KOPT-K1 (cell line): ENCODE measurements around the gene MOXD1.
"Not testable (repeated sequence)": the region's sequence is repeated elsewhere in the genome, so short reads cannot be mapped to it uniquely, and the experiment has no call there.

Source experiments
- H3K27ac ChIP-seq: fragments of 200-600 bp; sonication (generic); 2 replicates; pipeline ENCODE4 v1.5.1; 2016; ENCODE audit warnings: antibody characterized with exemption, mild to moderate bottlenecking, low read depth, low read length; ENCODE audit not compliant: poor library complexity, severe bottlenecking
- H3K36me3 ChIP-seq: fragments of 200-600 bp; sonication (generic); 2 replicates; pipeline ENCODE4 v1.5.1; 2017; ENCODE audit warnings: antibody characterized with exemption, mild to moderate bottlenecking, low read length, moderate library complexity; ENCODE audit not compliant: insufficient read depth
- H3K9me3 ChIP-seq: fragments of 200-600 bp; sonication (generic); 2 replicates; pipeline ENCODE4 v1.5.1; 2017; ENCODE audit warnings: antibody characterized with exemption, low read length, mild to moderate bottlenecking; ENCODE audit not compliant: insufficient read depth, poor library complexity, severe bottlenecking

The MOXD1 gene

DNA sequence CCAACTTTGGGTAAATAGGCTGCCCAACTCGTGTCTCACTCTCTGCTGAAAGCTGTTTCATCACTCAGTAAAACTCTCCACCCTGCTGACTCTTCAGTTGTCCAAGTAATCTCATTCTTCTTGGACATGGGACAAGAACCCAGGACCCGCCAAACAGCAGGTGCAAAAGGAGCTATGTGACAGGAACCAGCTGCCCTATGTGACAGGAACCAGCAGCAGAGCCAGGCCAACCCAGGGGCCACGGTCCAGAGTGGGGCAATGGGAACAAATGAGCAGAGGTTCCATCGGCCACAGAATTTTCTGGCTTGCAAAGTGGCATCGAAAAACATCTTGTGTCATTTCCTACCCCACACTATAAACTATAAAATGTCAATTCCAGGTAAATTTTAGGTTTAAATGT is 56.5 kb downstream of the MOXD1 start:
- no peak overlapping the region for H3K27ac ChIP-seq
- no peaks in the 10 kb centered on the region for H3K36me3 ChIP-seq
- H3K9me3 ChIP-seq = peaks cover 9% of the 10 kb centered on the region

GRCh38 chr6:132341646-132342045 is 59.6 kb downstream of the MOXD1 start:
- Histone ChIP-seq H3K27ac (no peak overlapping the region), H3K9me3 (peaks cover 9% of the 10 kb centered on the region), H3K36me3 (no peaks in the 10 kb centered on the region)

DNA sequence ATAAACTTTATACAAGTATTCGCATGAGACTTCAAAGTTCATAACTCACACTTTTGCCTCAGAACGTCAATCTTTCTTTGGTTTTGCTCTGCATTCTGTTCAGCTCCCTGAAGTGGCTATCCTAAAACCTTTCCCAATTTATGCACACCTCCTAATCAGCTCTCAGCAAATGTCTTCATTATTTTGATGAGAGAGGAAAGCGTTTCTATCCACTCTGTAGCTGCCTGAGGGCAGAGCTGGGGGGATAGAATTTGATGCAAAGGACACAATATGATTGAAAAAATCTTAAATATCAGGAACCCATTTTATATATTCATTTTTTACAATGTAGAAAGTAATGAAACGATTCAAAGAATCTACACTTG is 66.8 kb downstream of the MOXD1 start:
- Histone ChIP-seq H3K27ac (no peak overlapping the region), H3K36me3 (no peaks in the 10 kb centered on the region), H3K9me3 (no peaks in the 10 kb centered on the region)

DNA sequence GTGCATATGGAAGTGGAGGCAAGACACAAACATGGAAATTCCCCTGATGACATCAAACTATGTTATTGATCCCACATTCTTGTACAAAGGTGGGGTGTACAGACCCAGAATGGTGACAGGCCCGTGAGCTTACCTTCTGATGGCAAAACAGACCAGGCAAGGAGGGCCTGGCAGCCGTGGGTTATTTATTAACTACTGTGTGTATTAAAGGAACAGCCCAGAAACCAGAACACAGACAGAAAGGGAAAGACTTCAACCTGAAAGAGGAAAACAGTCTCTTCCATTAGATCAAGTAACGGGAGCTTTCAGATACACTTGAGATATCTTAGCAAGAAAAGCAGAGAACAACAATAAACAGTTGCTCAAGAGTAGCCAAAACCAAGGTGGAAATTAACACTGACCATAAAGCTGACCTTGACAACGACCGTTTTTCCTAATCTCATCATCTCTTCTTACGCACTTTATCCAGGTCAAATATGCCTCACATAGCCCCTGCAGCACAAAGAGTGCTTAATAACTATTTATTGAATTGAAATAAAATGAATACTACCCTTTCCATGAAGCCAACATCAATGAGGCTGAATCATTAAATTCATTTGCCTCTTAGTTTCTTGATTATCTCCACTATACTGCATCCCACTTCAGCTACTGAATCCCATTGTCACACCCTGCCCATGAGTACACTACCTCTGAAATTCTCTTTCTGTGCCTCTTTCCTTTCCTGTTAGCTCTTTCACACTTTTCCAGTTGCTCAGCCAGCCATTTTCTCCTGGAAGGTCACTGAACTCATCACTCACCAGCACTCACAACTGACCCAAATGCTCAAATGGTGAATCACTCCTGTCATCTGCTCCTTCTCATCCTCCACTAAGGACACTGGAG is 67.4 kb downstream of the MOXD1 start:
- Histone ChIP-seq H3K36me3 (no peaks in the 10 kb centered on the region), H3K9me3 (no peaks in the 10 kb centered on the region), H3K27ac (no peak overlapping the region)

GRCh38 chr6:132330759-132331158 is 70.5 kb downstream of the MOXD1 start:
- H3K36me3 ChIP-seq = no peaks in the 10 kb centered on the region
- H3K27ac ChIP-seq = no peak overlapping the region

GRCh38 chr6:132322398-132322797 is 78.9 kb downstream of the MOXD1 start:
- H3K9me3 ChIP-seq = no peaks in the 10 kb centered on the region
- H3K36me3 ChIP-seq = no peaks in the 10 kb centered on the region
- no peak overlapping the region for H3K27ac ChIP-seq

More at GRCh38 chr6:132330759-132331158, 70.5 kb downstream of the MOXD1 start:
- no peaks in the 10 kb centered on the region for H3K9me3 ChIP-seq

- peaks cover 5% of the 10 kb centered on the region for H3K9me3 ChIP-seq
Observed at GRCh38 chr6:132320007-132320406, 81.3 kb downstream of the MOXD1 start.

GRCh38 chr6:132316970-132317369 is 84.3 kb downstream of the MOXD1 start:
- no peaks in the 10 kb centered on the region for H3K36me3 ChIP-seq
- H3K27ac ChIP-seq = no peak overlapping the region
- H3K9me3 ChIP-seq = peaks cover 5% of the 10 kb centered on the region

More at GRCh38 chr6:132320007-132320406, 81.3 kb downstream of the MOXD1 start:
- H3K27ac ChIP-seq = no peak overlapping the region
- H3K36me3 ChIP-seq = no peaks in the 10 kb centered on the region

DNA sequence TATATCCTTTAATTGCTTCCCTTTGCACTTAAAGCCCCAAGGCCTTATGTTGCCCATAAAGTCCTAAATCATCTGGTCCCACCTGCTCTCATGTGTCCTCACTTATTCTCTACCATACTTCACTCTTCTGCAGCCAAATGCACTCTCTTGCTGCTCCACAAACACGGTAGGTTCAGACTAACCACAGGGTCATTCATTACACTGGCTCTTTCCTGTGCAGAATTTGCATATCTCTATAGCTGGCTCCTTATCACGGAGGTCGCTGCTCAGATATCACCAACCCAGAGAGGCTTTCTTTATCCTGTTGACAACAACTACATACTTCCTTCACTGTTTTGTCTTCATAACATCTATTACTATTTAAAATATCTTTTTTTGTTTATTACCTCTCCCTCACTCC is 86.8 kb downstream of the MOXD1 start:
- H3K9me3 ChIP-seq = peaks cover 5% of the 10 kb centered on the region
- H3K36me3 ChIP-seq = no peaks in the 10 kb centered on the region
- no peak overlapping the region for H3K27ac ChIP-seq

GRCh38 chr6:132310921-132311320 is 90.4 kb downstream of the MOXD1 start:
- no peaks in the 10 kb centered on the region for H3K9me3 ChIP-seq
- H3K36me3 ChIP-seq = no peaks in the 10 kb centered on the region
- no peak overlapping the region for H3K27ac ChIP-seq

DNA sequence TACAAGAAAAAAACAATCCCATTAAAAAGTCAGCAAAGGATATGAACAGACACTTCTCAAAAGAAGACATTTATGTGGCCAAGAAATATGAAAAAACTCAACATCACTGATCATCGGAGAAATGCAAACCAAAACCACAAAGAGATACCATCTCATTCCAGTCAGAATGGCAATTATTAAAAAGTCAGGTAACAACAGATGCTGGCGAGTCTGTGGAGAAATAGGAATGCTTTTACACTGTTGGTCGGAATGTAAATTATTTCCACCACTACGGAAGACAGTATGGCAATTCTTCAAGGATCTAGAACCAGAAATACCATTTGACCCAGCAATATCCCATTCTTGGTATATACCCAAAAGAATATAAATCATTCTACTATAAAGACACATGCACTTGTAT is 91.1 kb downstream of the MOXD1 start:
- not testable (repeated sequence) for H3K36me3 ChIP-seq, H3K9me3 ChIP-seq, H3K27ac ChIP-seq

- H3K27ac ChIP-seq = no peak overlapping the region
- H3K36me3 ChIP-seq = no peaks in the 10 kb centered on the region
- H3K9me3 ChIP-seq = no peaks in the 10 kb centered on the region
Observed at GRCh38 chr6:132304891-132305305, 96.4 kb downstream of the MOXD1 start.

DNA sequence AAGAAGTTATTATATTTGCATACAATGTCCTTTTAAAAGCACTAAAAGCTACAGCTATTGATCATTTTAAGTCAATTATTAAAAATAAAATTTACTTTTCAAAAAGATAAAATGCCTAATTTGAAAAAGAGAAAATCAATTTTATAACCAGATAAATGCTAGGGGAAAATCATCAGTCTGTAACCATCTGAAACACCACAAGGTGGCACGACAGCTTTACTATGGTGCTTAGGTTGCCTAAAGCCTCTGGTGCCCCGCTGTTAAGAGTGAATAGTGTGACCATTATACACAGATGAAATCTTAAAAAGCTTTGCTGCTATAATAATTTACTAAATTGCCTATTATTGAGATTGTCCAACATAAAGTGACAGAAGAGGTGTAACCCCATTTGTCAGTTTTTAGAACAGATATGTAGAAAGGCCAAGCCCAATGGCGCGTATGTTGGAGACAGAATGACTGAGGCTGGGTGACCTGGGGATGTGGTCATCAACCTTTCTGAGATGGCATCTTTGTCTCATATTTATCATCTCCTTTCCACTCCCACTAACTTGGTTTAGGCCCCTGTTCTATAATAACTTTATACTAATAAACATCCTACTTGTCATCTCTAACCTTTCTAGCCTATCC is 100.8 kb downstream of the MOXD1 start:
- Histone ChIP-seq H3K9me3 (no peaks in the 10 kb centered on the region), H3K27ac (no peak overlapping the region), H3K36me3 (no peaks in the 10 kb centered on the region)

DNA sequence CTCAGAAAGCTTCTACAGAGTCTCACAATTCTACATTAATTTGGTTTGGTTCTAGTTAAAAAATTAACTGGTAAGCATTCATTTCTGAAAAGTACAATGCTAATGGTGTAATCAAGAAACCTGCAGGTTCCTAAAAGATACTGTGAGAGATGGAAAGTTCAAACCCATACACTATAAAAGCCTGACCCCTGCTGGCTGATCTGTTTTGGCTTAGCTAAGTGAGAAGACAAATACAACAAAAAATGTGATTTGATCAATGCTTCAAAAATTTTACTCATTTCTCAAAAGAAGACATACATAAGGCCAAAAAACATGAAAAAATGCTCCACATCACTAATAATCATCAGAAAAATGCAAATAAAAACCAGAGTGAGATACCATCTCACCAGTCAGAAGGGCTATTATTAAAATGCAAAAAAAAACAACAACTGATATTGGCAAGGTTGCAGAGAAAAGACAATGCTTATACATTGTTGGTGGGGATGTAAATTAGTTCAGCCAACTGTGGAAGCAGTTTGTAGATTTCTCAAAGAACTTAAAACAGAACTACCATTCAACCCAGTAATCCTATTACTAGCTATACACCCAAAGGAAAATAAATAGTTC is 102.8 kb downstream of the MOXD1 start:
- H3K27ac ChIP-seq = no peak overlapping the region
- H3K9me3 ChIP-seq = no peaks in the 10 kb centered on the region
- H3K36me3 ChIP-seq = no peaks in the 10 kb centered on the region

DNA sequence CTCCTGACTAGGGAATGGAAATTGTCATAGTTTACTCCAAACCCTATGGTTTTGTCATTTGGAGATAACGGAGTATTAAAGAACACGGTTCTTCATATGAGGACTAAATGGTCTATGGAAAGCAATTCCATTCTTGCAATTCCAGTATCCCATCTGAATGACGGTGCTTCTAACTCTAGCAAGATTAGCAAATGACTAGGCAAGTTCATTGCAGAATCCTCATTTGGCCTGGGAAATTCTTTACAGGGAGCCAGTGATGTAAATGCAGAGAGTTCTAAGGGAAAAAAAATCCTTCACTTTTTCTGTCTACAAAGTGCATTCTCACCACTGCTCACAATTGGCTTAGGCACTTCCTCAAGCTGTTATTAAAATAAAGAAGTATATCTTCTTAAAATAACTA is 111.5 kb downstream of the MOXD1 start:
- H3K9me3 ChIP-seq = no peaks in the 10 kb centered on the region
- no peak overlapping the region for H3K27ac ChIP-seq
- H3K36me3 ChIP-seq = no peaks in the 10 kb centered on the region
